DND-41 (cell line): ENCODE results near the gene ARMC12.

Experiments
- ATAC-seq: fragments of 200-7000 bp; cut with Tn5 transposase; 3 replicates; pipeline ENCODE4 v1.9.1; 2021; ENCODE audit warnings: low read depth; ENCODE audit not compliant: insufficient read depth
- DNase-seq: peaks from one replicate; pipeline ENCODE4 v3.0.0-alpha.2; 2020
- H2AFZ ChIP-seq: 2 replicates; pipeline ENCODE4 v1.6.0; 2012; ENCODE audit warnings: low read depth, low read length
- H3K27ac ChIP-seq: 2 replicates; pipeline ENCODE4 v1.5.1; 2012; ENCODE audit warnings: low read length, inconsistent platforms
- H3K27me3 ChIP-seq: fragments of 200-600 bp; sonication (generic); 2 replicates; pipeline ENCODE4 v1.6.0; 2012; ENCODE audit warnings: low read length, mild to moderate bottlenecking, inconsistent platforms; ENCODE audit not compliant: insufficient read depth, poor library complexity
- H3K36me3 ChIP-seq: 2 replicates; pipeline ENCODE4 v1.5.1; 2012; ENCODE audit warnings: low read length, inconsistent platforms; ENCODE audit not compliant: insufficient read depth
- H3K4me1 ChIP-seq: 2 replicates; pipeline ENCODE4 v1.5.1; 2012; ENCODE audit warnings: mild to moderate bottlenecking, low read length; ENCODE audit not compliant: insufficient read depth
- H3K4me2 ChIP-seq: 2 replicates; pipeline ENCODE4 v1.6.0; 2012; ENCODE audit warnings: mild to moderate bottlenecking, moderate library complexity, low read length, inconsistent platforms; ENCODE audit not compliant: insufficient read depth
- H3K4me3 ChIP-seq, 2 experiments: fragments of 200-600 bp in 1 of 2; shearing (Covaris generic) in 1 of 2; 2 replicates each; pipeline ENCODE4 v1.5.1; 2012 to 2016; ENCODE audit warnings: inconsistent platforms in 2 of 2, low read length in 2 of 2, mild to moderate bottlenecking in 2 of 2, low read depth in 1 of 2, moderate library complexity in 1 of 2
- H3K79me2 ChIP-seq: 2 replicates; pipeline ENCODE4 v1.6.0; 2012; ENCODE audit warnings: low read length, inconsistent platforms; ENCODE audit not compliant: insufficient read depth
- H3K9ac ChIP-seq: 2 replicates; pipeline ENCODE4 v1.6.0; 2012; ENCODE audit warnings: low read depth, mild to moderate bottlenecking, inconsistent platforms, low read length, moderate library complexity
- H3K9me3 ChIP-seq: 2 replicates; pipeline ENCODE4 v1.5.1; 2012; ENCODE audit warnings: low read length, moderate library complexity, mild to moderate bottlenecking, inconsistent platforms; ENCODE audit not compliant: insufficient read depth, severe bottlenecking
- H4K20me1 ChIP-seq: 2 replicates; pipeline ENCODE4 v1.6.0; 2012; ENCODE audit warnings: low read length; ENCODE audit not compliant: insufficient read depth
- CTCF ChIP-seq: IDR thresholded peaks from 2 replicates; pipeline ENCODE4 v1.5.1; 2012; ENCODE audit warnings: borderline replicate concordance, low read length, moderate library complexity, mild to moderate bottlenecking; ENCODE audit not compliant: poor library complexity, severe bottlenecking; ENCODE audit errors: extremely low read depth
- EZH2 ChIP-seq: IDR thresholded peaks from 3 replicates; pipeline ENCODE4 v1.6.1; 2012; ENCODE audit warnings: borderline replicate concordance, low read depth, mild to moderate bottlenecking, moderate library complexity, low read length, inconsistent platforms; ENCODE audit not compliant: severe bottlenecking

ARMC12 gene

GRCh38 chr6:35724059-35724458, 12.8 kb upstream of the ARMC12 start:
- no peak overlapping the region for H3K4me3 ChIP-seq
- H4K20me1 ChIP-seq = peaks cover 37% of the 10 kb centered on the region
- H3K36me3 ChIP-seq = no peaks in the 10 kb centered on the region
- peaks cover 49% of the 10 kb centered on the region for H3K4me1 ChIP-seq
- no peak for ATAC-seq
- TF ChIP-seq CTCF (no peak), EZH2 (no peak)
- no peak overlapping the region for H3K4me2 ChIP-seq
- no peak overlapping the region for H3K27ac ChIP-seq
- no peaks in the 10 kb centered on the region for H3K9me3 ChIP-seq
- H2AFZ ChIP-seq = no peak overlapping the region
- H3K79me2 ChIP-seq = no peaks in the 10 kb centered on the region
- DNase-seq = no peak
- H3K27me3 ChIP-seq = peaks cover 44% of the 10 kb centered on the region
- H3K9ac ChIP-seq = no peak overlapping the region

- ATAC-seq (no peak), DNase-seq (no peak)
- H3K27ac ChIP-seq = no peak overlapping the region
- peaks cover 42% of the 10 kb centered on the region for H3K27me3 ChIP-seq
- peaks cover 40% of the 10 kb centered on the region for H4K20me1 ChIP-seq
- no peaks in the 10 kb centered on the region for H3K79me2 ChIP-seq
- H3K4me3 ChIP-seq = no peak overlapping the region
- no peaks in the 10 kb centered on the region for H3K9me3 ChIP-seq
- no peak overlapping the region for H3K9ac ChIP-seq
- H3K4me1 ChIP-seq = peaks cover 49% of the 10 kb centered on the region
- H2AFZ ChIP-seq = no peak overlapping the region
- TF ChIP-seq EZH2 (no peak), CTCF (no peak)
- H3K36me3 ChIP-seq = no peaks in the 10 kb centered on the region
- no peak overlapping the region for H3K4me2 ChIP-seq
These were observed 12.4 kb upstream of the ARMC12 start for GRCh38 chr6:35724471-35724870.

GRCh38 chr6:35725081-35725708, 11.6 kb upstream of the ARMC12 start:
- no peak overlapping the region for H3K27ac ChIP-seq
- H3K36me3 ChIP-seq = no peaks in the 10 kb centered on the region
- ATAC-seq (no peak), DNase-seq (no peak)
- H3K9me3 ChIP-seq = no peaks in the 10 kb centered on the region
- no peak overlapping the region for H3K4me3 ChIP-seq
- H4K20me1 ChIP-seq = peaks cover 42% of the 10 kb centered on the region
- H2AFZ ChIP-seq = no peak overlapping the region
- H3K27me3 ChIP-seq = peaks cover 42% of the 10 kb centered on the region
- H3K9ac ChIP-seq = no peak overlapping the region
- H3K79me2 ChIP-seq = no peaks in the 10 kb centered on the region
- no peak for TF ChIP-seq EZH2
- no peak for TF ChIP-seq CTCF
- H3K4me2 ChIP-seq = no peak overlapping the region
- H3K4me1 ChIP-seq = peaks cover 49% of the 10 kb centered on the region
